Measurements from ENCODE around the gene ARHGAP6. TPM values are rescaled to one million over a fixed set of nuclear protein-coding genes. Genes with fewer than 3 reads are reported as not detected.
A peak's percentile ranks its signal among the peaks of the same experiment; 100 is the strongest.

The ARHGAP6 gene
- total and polyA plus RNA-seq, 4 donors, result 6.0 to 18.2 (median 12.3) TPM

GRCh38 chrX:11678158-11678557 lies 12.4 kb upstream of the ARHGAP6 start:
- TF ChIP-seq CTCF (IDR thresholded peaks at IDR 0.05; ENCODE audit: control extremely low read depth, extremely low read depth), result no peak
- H3K4me1 ChIP-seq (ENCODE audit: control insufficient read depth in 5 of 5, insufficient read depth in 5 of 5, low read length in 5 of 5), result no peaks in the 10 kb centered on the region
- no peak overlapping the region for H3K9ac ChIP-seq (ENCODE audit: insufficient read depth in 1 of 2, low read length in 2 of 2)
- no peak overlapping the region for H3K27ac ChIP-seq (ENCODE audit: low read depth in 1 of 2, low read length in 1 of 2)
- H3K9me3 ChIP-seq (ENCODE audit: control insufficient read depth in 4 of 4, insufficient read depth in 3 of 4, low read length in 3 of 4), result no peaks in the 10 kb centered on the region
- no peak overlapping the region for H3K4me3 ChIP-seq
- DNase-seq (peak in 2 of 3 donors; percentile 41 to 59), ATAC-seq (ENCODE audit: insufficient read depth, low FRiP score) (no peak)
- no peaks in the 10 kb centered on the region for H3K36me3 ChIP-seq (ENCODE audit: control insufficient read depth in 4 of 4, insufficient read depth in 4 of 4, low read length in 4 of 4)
- 28 to 44% methylated on average over 5 of the region's 5 CpGs for WGBS, 2 donors
- peaks cover 0 to 14% (median 3%) of the 10 kb centered on the region in 3 donors for H3K27me3 ChIP-seq (ENCODE audit: control insufficient read depth in 3 of 3, insufficient read depth in 3 of 3, low read length in 2 of 3)

- no peak overlapping the region for H3K4me3 ChIP-seq
- H3K9ac ChIP-seq (ENCODE audit: insufficient read depth in 1 of 2, low read length in 2 of 2), result no peak overlapping the region
- H3K27me3 ChIP-seq (ENCODE audit: control insufficient read depth in 3 of 3, insufficient read depth in 3 of 3, low read length in 2 of 3), result peaks cover 0 to 33% (median 25%) of the 10 kb centered on the region in 3 donors
- H3K27ac ChIP-seq (ENCODE audit: low read depth in 1 of 2, low read length in 1 of 2), result no peak overlapping the region
- H3K4me1 ChIP-seq (ENCODE audit: control insufficient read depth in 5 of 5, insufficient read depth in 5 of 5, low read length in 5 of 5), result no peaks in the 10 kb centered on the region
- TF ChIP-seq CTCF (IDR thresholded peaks at IDR 0.05; ENCODE audit: control extremely low read depth, extremely low read depth), result no peak
- WGBS, 2 donors, result 69 to 91% methylated on average over 4 of the region's 4 CpGs
- no peaks in the 10 kb centered on the region for H3K36me3 ChIP-seq (ENCODE audit: control insufficient read depth in 4 of 4, insufficient read depth in 4 of 4, low read length in 4 of 4)
- ATAC-seq (ENCODE audit: insufficient read depth, low FRiP score) (no peak), DNase-seq (no peak)
- no peaks in the 10 kb centered on the region for H3K9me3 ChIP-seq (ENCODE audit: control insufficient read depth in 4 of 4, insufficient read depth in 3 of 4, low read length in 3 of 4)
Measured at GRCh38 chrX:11672213-11672612, 6.5 kb upstream of the ARHGAP6 start.

- ATAC-seq (ENCODE audit: insufficient read depth, low FRiP score) (no peak), DNase-seq (no peak)
- 75 to 96% methylated on average over 1 of the region's 1 CpG for WGBS, 2 donors
- no peak overlapping the region for H3K9ac ChIP-seq (ENCODE audit: insufficient read depth in 1 of 2, low read length in 2 of 2)
- H3K36me3 ChIP-seq (ENCODE audit: control insufficient read depth in 4 of 4, insufficient read depth in 4 of 4, low read length in 4 of 4), result no peaks in the 10 kb centered on the region
- H3K9me3 ChIP-seq (ENCODE audit: control insufficient read depth in 4 of 4, insufficient read depth in 3 of 4, low read length in 3 of 4), result peaks cover 0 to 3% (median 0%) of the 10 kb centered on the region in 4 donors
- H3K27ac ChIP-seq (ENCODE audit: low read depth in 1 of 2, low read length in 1 of 2), result no peak overlapping the region
- H3K27me3 ChIP-seq (ENCODE audit: control insufficient read depth in 3 of 3, insufficient read depth in 3 of 3, low read length in 2 of 3), result peaks cover 3 to 40% (median 29%) of the 10 kb centered on the region in 3 donors
- H3K4me1 ChIP-seq (ENCODE audit: control insufficient read depth in 5 of 5, insufficient read depth in 5 of 5, low read length in 5 of 5), result no peaks in the 10 kb centered on the region
- TF ChIP-seq CTCF (IDR thresholded peaks at IDR 0.05; ENCODE audit: control extremely low read depth, extremely low read depth), result no peak
- H3K4me3 ChIP-seq, result no peak overlapping the region
Measured at GRCh38 chrX:11670316-11670715, 4.6 kb upstream of the ARHGAP6 start.

All from lung (tissue), 12 donors.